ENCODE data around the gene MEGF6. TPM values are rescaled to one million over a fixed set of nuclear protein-coding genes. Genes with fewer than 3 reads are reported as not detected.

The MEGF6 gene
- total and polyA plus RNA-seq, 2 donors: 9.6 to 35.2 TPM

- no peak for DNase-seq (ENCODE audit: low read depth in 6 of 9, low spot score in 9 of 9)
- Histone ChIP-seq H3K27me3 (ENCODE audit: control insufficient read depth in 2 of 2, insufficient read depth in 1 of 2, low read length in 1 of 2) (no peaks in the 10 kb centered on the region), H3K27ac (ENCODE audit: low read depth in 1 of 2, low read length in 1 of 2) (no peak overlapping the region), H3K4me3 (ENCODE audit: low read length in 2 of 2) (no peak overlapping the region), H3K36me3 (ENCODE audit: control insufficient read depth in 2 of 2, insufficient read depth in 2 of 2, low read length in 1 of 2) (no peaks in the 10 kb centered on the region), H3K9me3 (ENCODE audit: control insufficient read depth in 2 of 2, insufficient read depth in 1 of 2, low read length in 1 of 2) (no peaks in the 10 kb centered on the region), H3K4me1 (ENCODE audit: control insufficient read depth in 2 of 2, insufficient read depth in 2 of 2, low read length in 2 of 2) (peaks cover 0 to 18% of the 10 kb centered on the region in 2 donors)
- 96% methylated on average over 49 of the region's 49 CpGs for WGBS
Observed at GRCh38 chr1:3543076-3544039, 68.0 kb downstream of the MEGF6 start.

- no peaks in the 10 kb centered on the region for H3K36me3 ChIP-seq (ENCODE audit: control insufficient read depth in 2 of 2, insufficient read depth in 2 of 2, low read length in 1 of 2)
- 93% methylated on average over 9 of the region's 9 CpGs for WGBS
- no peak for DNase-seq (ENCODE audit: low read depth in 6 of 9, low spot score in 9 of 9)
- no peak overlapping the region for H3K27ac ChIP-seq (ENCODE audit: low read depth in 1 of 2, low read length in 1 of 2)
- peaks cover 0 to 20% of the 10 kb centered on the region in 2 donors for H3K4me1 ChIP-seq (ENCODE audit: control insufficient read depth in 2 of 2, insufficient read depth in 2 of 2, low read length in 2 of 2)
- no peaks in the 10 kb centered on the region for H3K9me3 ChIP-seq (ENCODE audit: control insufficient read depth in 2 of 2, insufficient read depth in 1 of 2, low read length in 1 of 2)
- H3K27me3 ChIP-seq (ENCODE audit: control insufficient read depth in 2 of 2, insufficient read depth in 1 of 2, low read length in 1 of 2): no peaks in the 10 kb centered on the region
- H3K4me3 ChIP-seq (ENCODE audit: low read length in 2 of 2): no peak overlapping the region
Observed at GRCh38 chr1:3542676-3543075, 68.6 kb downstream of the MEGF6 start.

- H3K9me3 ChIP-seq (ENCODE audit: control insufficient read depth in 2 of 2, insufficient read depth in 1 of 2, low read length in 1 of 2): no peaks in the 10 kb centered on the region
- no peaks in the 10 kb centered on the region for H3K27me3 ChIP-seq (ENCODE audit: control insufficient read depth in 2 of 2, insufficient read depth in 1 of 2, low read length in 1 of 2)
- no peak overlapping the region for H3K27ac ChIP-seq (ENCODE audit: low read depth in 1 of 2, low read length in 1 of 2)
- no peak overlapping the region for H3K4me3 ChIP-seq (ENCODE audit: low read length in 2 of 2)
- DNase-seq (ENCODE audit: low read depth in 6 of 9, low spot score in 9 of 9): no peak
- H3K36me3 ChIP-seq (ENCODE audit: control insufficient read depth in 2 of 2, insufficient read depth in 2 of 2, low read length in 1 of 2): no peaks in the 10 kb centered on the region
- WGBS: 89% methylated on average over 18 of the region's 18 CpGs
- H3K4me1 ChIP-seq (ENCODE audit: control insufficient read depth in 2 of 2, insufficient read depth in 2 of 2, low read length in 2 of 2): peaks cover 0 to 20% of the 10 kb centered on the region in 2 donors
Observed at GRCh38 chr1:3541936-3542335, 69.4 kb downstream of the MEGF6 start.

- Histone ChIP-seq H3K4me1 (ENCODE audit: control insufficient read depth in 2 of 2, insufficient read depth in 2 of 2, low read length in 2 of 2) (peaks cover 0 to 20% of the 10 kb centered on the region in 2 donors), H3K4me3 (ENCODE audit: low read length in 2 of 2) (no peak overlapping the region), H3K27me3 (ENCODE audit: control insufficient read depth in 2 of 2, insufficient read depth in 1 of 2, low read length in 1 of 2) (no peaks in the 10 kb centered on the region), H3K27ac (ENCODE audit: low read depth in 1 of 2, low read length in 1 of 2) (no peak overlapping the region), H3K36me3 (ENCODE audit: control insufficient read depth in 2 of 2, insufficient read depth in 2 of 2, low read length in 1 of 2) (no peaks in the 10 kb centered on the region), H3K9me3 (ENCODE audit: control insufficient read depth in 2 of 2, insufficient read depth in 1 of 2, low read length in 1 of 2) (no peaks in the 10 kb centered on the region)
- 92% methylated on average over 16 of the region's 16 CpGs for WGBS
- no peak for DNase-seq (ENCODE audit: low read depth in 6 of 9, low spot score in 9 of 9)
Observed at GRCh38 chr1:3541465-3541864, 69.8 kb downstream of the MEGF6 start.

- no peaks in the 10 kb centered on the region for H3K36me3 ChIP-seq (ENCODE audit: control insufficient read depth in 2 of 2, insufficient read depth in 2 of 2, low read length in 1 of 2)
- H3K9me3 ChIP-seq (ENCODE audit: control insufficient read depth in 2 of 2, insufficient read depth in 1 of 2, low read length in 1 of 2): no peaks in the 10 kb centered on the region
- no peaks in the 10 kb centered on the region for H3K27me3 ChIP-seq (ENCODE audit: control insufficient read depth in 2 of 2, insufficient read depth in 1 of 2, low read length in 1 of 2)
- 98% methylated on average over 13 of the region's 13 CpGs for WGBS
- H3K4me3 ChIP-seq (ENCODE audit: low read length in 2 of 2): no peak overlapping the region
- peaks cover 0 to 20% of the 10 kb centered on the region in 2 donors for H3K4me1 ChIP-seq (ENCODE audit: control insufficient read depth in 2 of 2, insufficient read depth in 2 of 2, low read length in 2 of 2)
- DNase-seq (ENCODE audit: low read depth in 6 of 9, low spot score in 9 of 9): no peak
- H3K27ac ChIP-seq (ENCODE audit: low read depth in 1 of 2, low read length in 1 of 2): no peak overlapping the region
Observed at GRCh38 chr1:3540876-3541275, 70.4 kb downstream of the MEGF6 start.

GRCh38 chr1:3539707-3540425 lies 71.4 kb downstream of the MEGF6 start:
- no peaks in the 10 kb centered on the region for H3K27me3 ChIP-seq (ENCODE audit: control insufficient read depth in 2 of 2, insufficient read depth in 1 of 2, low read length in 1 of 2)
- no peak overlapping the region for H3K4me3 ChIP-seq (ENCODE audit: low read length in 2 of 2)
- peaks cover 0 to 20% of the 10 kb centered on the region in 2 donors for H3K4me1 ChIP-seq (ENCODE audit: control insufficient read depth in 2 of 2, insufficient read depth in 2 of 2, low read length in 2 of 2)
- no peak for DNase-seq (ENCODE audit: low read depth in 6 of 9, low spot score in 9 of 9)
- peak overlapping the region; percentile 11 to 46 for H3K27ac ChIP-seq (ENCODE audit: low read depth in 1 of 2, low read length in 1 of 2)
- 59% methylated on average over 24 of the region's 24 CpGs for WGBS
- H3K9me3 ChIP-seq (ENCODE audit: control insufficient read depth in 2 of 2, insufficient read depth in 1 of 2, low read length in 1 of 2): no peaks in the 10 kb centered on the region
- H3K36me3 ChIP-seq (ENCODE audit: control insufficient read depth in 2 of 2, insufficient read depth in 2 of 2, low read length in 1 of 2): no peaks in the 10 kb centered on the region

- Histone ChIP-seq H3K27me3 (ENCODE audit: control insufficient read depth in 2 of 2, insufficient read depth in 1 of 2, low read length in 1 of 2) (no peaks in the 10 kb centered on the region), H3K4me1 (ENCODE audit: control insufficient read depth in 2 of 2, insufficient read depth in 2 of 2, low read length in 2 of 2) (peaks cover 0 to 20% of the 10 kb centered on the region in 2 donors), H3K9me3 (ENCODE audit: control insufficient read depth in 2 of 2, insufficient read depth in 1 of 2, low read length in 1 of 2) (no peaks in the 10 kb centered on the region), H3K36me3 (ENCODE audit: control insufficient read depth in 2 of 2, insufficient read depth in 2 of 2, low read length in 1 of 2) (no peaks in the 10 kb centered on the region), H3K27ac (ENCODE audit: low read depth in 1 of 2, low read length in 1 of 2) (no peak overlapping the region), H3K4me3 (ENCODE audit: low read length in 2 of 2) (no peak overlapping the region)
- no peak for DNase-seq (ENCODE audit: low read depth in 6 of 9, low spot score in 9 of 9)
- 97% methylated on average over 16 of the region's 16 CpGs for WGBS
Observed at GRCh38 chr1:3537359-3537758, 73.9 kb downstream of the MEGF6 start.

- no peaks in the 10 kb centered on the region for H3K9me3 ChIP-seq (ENCODE audit: control insufficient read depth in 2 of 2, insufficient read depth in 1 of 2, low read length in 1 of 2)
- 96% methylated on average over 27 of the region's 27 CpGs for WGBS
- H3K4me3 ChIP-seq (ENCODE audit: low read length in 2 of 2): no peak overlapping the region
- no peak overlapping the region for H3K27ac ChIP-seq (ENCODE audit: low read depth in 1 of 2, low read length in 1 of 2)
- H3K27me3 ChIP-seq (ENCODE audit: control insufficient read depth in 2 of 2, insufficient read depth in 1 of 2, low read length in 1 of 2): no peaks in the 10 kb centered on the region
- H3K4me1 ChIP-seq (ENCODE audit: control insufficient read depth in 2 of 2, insufficient read depth in 2 of 2, low read length in 2 of 2): peaks cover 0 to 20% of the 10 kb centered on the region in 2 donors
- no peak for DNase-seq (ENCODE audit: low read depth in 6 of 9, low spot score in 9 of 9)
- no peaks in the 10 kb centered on the region for H3K36me3 ChIP-seq (ENCODE audit: control insufficient read depth in 2 of 2, insufficient read depth in 2 of 2, low read length in 1 of 2)
Observed at GRCh38 chr1:3536420-3537195, 74.7 kb downstream of the MEGF6 start.

Measured in thymus (tissue), 11 donors.